Osteoblast (primary cell): ENCODE results near the gene EPHA6. TPM values are rescaled to one million over a fixed set of nuclear protein-coding genes. Genes with fewer than 3 reads are reported as not detected.
"Not testable (repeated sequence)": the region's sequence is repeated elsewhere in the genome, so short reads cannot be mapped to it uniquely, and the experiment has no call there.

Experiments used
- DNase-seq: peaks from one replicate; pipeline ENCODE4 v3.0.0; 2011; ENCODE audit warnings: low spot score, mixed read lengths; ENCODE audit not compliant: insufficient read length; ENCODE audit errors: missing footprints
- H2AFZ ChIP-seq: 2 replicates; pipeline ENCODE4 v1.6.0; 2011; ENCODE audit warnings: mild to moderate bottlenecking, low read length
- H3K27ac ChIP-seq: 2 replicates; pipeline ENCODE4 v1.5.1; 2011; ENCODE audit warnings: mild to moderate bottlenecking, low read depth, low read length, moderate library complexity
- H3K27me3 ChIP-seq: 2 replicates; pipeline ENCODE4 v1.6.0; 2012; ENCODE audit warnings: mild to moderate bottlenecking, control low read depth, inconsistent platforms, low read length, moderate library complexity; ENCODE audit not compliant: insufficient read depth
- H3K36me3 ChIP-seq: 2 replicates; pipeline ENCODE4 v1.5.1; 2011; ENCODE audit warnings: mild to moderate bottlenecking, low read length, control low read depth, moderate library complexity; ENCODE audit not compliant: insufficient read depth
- H3K4me1 ChIP-seq: 2 replicates; pipeline ENCODE4 v1.5.1; 2011; ENCODE audit warnings: mild to moderate bottlenecking, low read length, control low read depth, moderate library complexity; ENCODE audit not compliant: insufficient read depth
- H3K4me2 ChIP-seq: 2 replicates; pipeline ENCODE4 v1.6.0; 2011; ENCODE audit warnings: mild to moderate bottlenecking, low read length; ENCODE audit not compliant: insufficient read depth
- H3K4me3 ChIP-seq: fragments of 200-600 bp; sonication (generic); 3 replicates; pipeline ENCODE4 v1.5.1; 2012; ENCODE audit warnings: mild to moderate bottlenecking, low read length, inconsistent platforms; ENCODE audit not compliant: insufficient read depth
- H3K79me2 ChIP-seq: 2 replicates; pipeline ENCODE4 v1.6.0; 2012; ENCODE audit warnings: mild to moderate bottlenecking, low read length, control low read depth, inconsistent platforms; ENCODE audit not compliant: insufficient read depth
- H3K9me3 ChIP-seq: 2 replicates; pipeline ENCODE4 v1.5.1; 2011; ENCODE audit warnings: low read depth, low read length, control low read depth
- H4K20me1 ChIP-seq: 2 replicates; pipeline ENCODE4 v1.6.0; 2012; ENCODE audit warnings: mild to moderate bottlenecking, low read length, control low read depth; ENCODE audit not compliant: insufficient read depth
- CTCF ChIP-seq: IDR thresholded peaks from 2 replicates; pipeline ENCODE4 v1.5.1; 2011; ENCODE audit warnings: mild to moderate bottlenecking, low read depth, low read length, moderate library complexity; ENCODE audit errors: extremely low read depth
- total RNA-seq: library from RNA; depleted of rRNA; stranded (reverse); fragments of >200 nt; gene quantifications from 2 replicates; pipeline ENCODE4 v1.2.3, GENCODE V29; 2012

EPHA6 gene
- total RNA-seq, 1 donor: not detected

GRCh38 chr3:97269202-97269601 lies 454.8 kb downstream of the EPHA6 start:
- Histone ChIP-seq H3K36me3 (no peaks in the 10 kb centered on the region), H3K4me1 (no peaks in the 10 kb centered on the region), H3K9me3 (peaks cover 2% of the 10 kb centered on the region), H3K27me3 (no peaks in the 10 kb centered on the region), H3K4me2 (no peak overlapping the region), H3K4me3 (no peak overlapping the region), H4K20me1 (no peaks in the 10 kb centered on the region), H3K27ac (no peak overlapping the region), H2AFZ (no peak overlapping the region), H3K79me2 (no peaks in the 10 kb centered on the region)
- no peak for DNase-seq
- TF ChIP-seq CTCF: no peak

DNA sequence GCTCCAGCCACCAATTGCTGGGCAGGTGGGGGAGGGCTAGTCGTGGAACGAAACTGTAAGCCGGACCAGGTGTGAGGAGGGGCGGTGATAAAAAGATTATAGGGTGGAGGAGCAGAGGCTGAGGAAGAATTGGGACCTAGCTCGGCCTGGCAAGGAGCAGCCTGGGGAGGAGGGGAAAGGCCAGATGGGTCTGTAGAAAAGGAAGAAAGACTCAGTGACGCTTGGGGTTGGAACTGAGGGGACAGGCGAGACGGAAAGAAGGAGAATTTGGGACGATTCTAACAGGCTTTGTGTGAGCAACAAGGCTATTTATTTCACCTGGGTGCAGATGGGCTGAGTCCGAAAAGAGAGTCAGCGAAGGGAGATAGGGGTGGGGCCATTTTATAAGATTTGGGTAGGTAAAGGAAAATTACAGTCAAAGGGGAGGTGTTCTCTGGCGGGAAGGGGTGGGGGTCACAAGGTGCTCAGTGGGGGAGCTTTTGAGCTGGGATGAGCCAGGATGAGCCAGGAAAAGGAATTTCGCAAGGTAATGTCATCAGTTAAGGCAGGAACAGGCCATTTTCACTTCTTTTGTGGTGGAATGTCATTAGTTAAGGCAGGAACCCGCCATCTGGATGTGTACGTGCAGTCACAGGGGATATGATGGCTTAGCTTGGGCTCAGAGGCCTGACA lies 462.6 kb downstream of the EPHA6 start:
- H4K20me1 ChIP-seq, DNase-seq, H3K4me1 ChIP-seq, H3K4me3 ChIP-seq, H3K27me3 ChIP-seq, H3K36me3 ChIP-seq, H3K79me2 ChIP-seq, H2AFZ ChIP-seq, H3K27ac ChIP-seq, H3K4me2 ChIP-seq, H3K9me3 ChIP-seq: not testable (repeated sequence)

DNA sequence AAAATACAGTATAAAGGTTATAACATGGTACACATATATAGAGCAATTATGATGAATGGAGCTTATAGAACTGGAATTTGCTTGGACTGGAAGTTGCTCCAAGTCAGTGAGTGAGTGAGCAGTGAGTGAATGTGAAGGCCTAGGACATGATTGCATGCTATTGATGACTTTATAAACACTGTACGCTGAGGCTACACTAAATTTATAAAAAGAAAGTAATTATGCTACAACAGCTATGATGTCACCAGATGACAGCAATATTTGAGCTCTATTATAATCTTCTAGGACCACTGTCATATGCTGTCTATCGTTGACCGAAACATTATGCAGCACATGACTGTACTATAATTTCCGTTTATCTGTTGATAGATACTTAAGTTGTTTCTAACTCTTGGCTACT lies 463.3 kb downstream of the EPHA6 start:
- H3K27me3 ChIP-seq: no peaks in the 10 kb centered on the region
- no peak for TF ChIP-seq CTCF

GRCh38 chr3:97278506-97278905 lies 464.1 kb downstream of the EPHA6 start:
- H3K4me1 ChIP-seq: no peaks in the 10 kb centered on the region
- H3K79me2 ChIP-seq: no peaks in the 10 kb centered on the region
- no peak overlapping the region for H3K4me2 ChIP-seq
- DNase-seq: no peak
- no peak overlapping the region for H3K27ac ChIP-seq
- H3K4me3 ChIP-seq: no peak overlapping the region
- no peaks in the 10 kb centered on the region for H4K20me1 ChIP-seq
- no peaks in the 10 kb centered on the region for H3K36me3 ChIP-seq
- no peaks in the 10 kb centered on the region for H3K27me3 ChIP-seq
- no peak for TF ChIP-seq CTCF
- H3K9me3 ChIP-seq: peaks cover 2% of the 10 kb centered on the region
- H2AFZ ChIP-seq: no peak overlapping the region

More for the DNA sequence above, 463.3 kb downstream of the EPHA6 start:
- H3K4me3 ChIP-seq: no peak overlapping the region
- no peak for DNase-seq
- H3K9me3 ChIP-seq: peaks cover 2% of the 10 kb centered on the region
- H3K27ac ChIP-seq: no peak overlapping the region
- no peaks in the 10 kb centered on the region for H3K36me3 ChIP-seq
- no peaks in the 10 kb centered on the region for H4K20me1 ChIP-seq
- no peaks in the 10 kb centered on the region for H3K79me2 ChIP-seq
- no peak overlapping the region for H2AFZ ChIP-seq
- H3K4me1 ChIP-seq: no peaks in the 10 kb centered on the region
- H3K4me2 ChIP-seq: no peak overlapping the region
